HEK293 (cell line): ENCODE results near the gene COL24A1.

Experiments used
- CTCF ChIA-PET: fragments of 350-600 bp; formaldehyde crosslinking; extraction: SDS; loops from one replicate; lab custom pipeline; 2021; ENCODE audit warnings: antibody characterized with exemption; lab: Yijun Ruan, JAX
- POLR2A ChIA-PET: fragments of 300-600 bp; formaldehyde crosslinking; extraction: SDS; loops from one replicate; lab custom pipeline; 2020; ENCODE audit warnings: antibody characterized with exemption, inconsistent platforms; lab: Yijun Ruan, JAX
- H3K27ac ChIP-seq: fragments of 200-500 bp; sonication (Bioruptor generic); 2 replicates; pipeline ENCODE4 v1.5.1; 2014; ENCODE audit warnings: low read depth, low read length, control low read depth, inconsistent platforms; ENCODE audit errors: extremely low read depth
- H3K36me3 ChIP-seq, 2 experiments: fragments of 200-500 bp in 1 of 2; sonication (Bioruptor generic) in 1 of 2; 1 replicate in 1 of 2; 2 replicates in 1 of 2; pipeline ENCODE4 v1.5.1; 2014 to 2017; ENCODE audit warnings: inconsistent platforms in 2 of 2, low read length in 2 of 2; ENCODE audit not compliant: control insufficient read depth in 2 of 2, insufficient read depth in 1 of 2
- H3K4me1 ChIP-seq: fragments of 200-500 bp; sonication (Bioruptor generic); 2 replicates; pipeline ENCODE4 v1.5.1; 2014; ENCODE audit warnings: mild to moderate bottlenecking, low read length, inconsistent platforms; ENCODE audit not compliant: control insufficient read depth, insufficient read depth
- H3K4me3 ChIP-seq: 2 replicates; pipeline ENCODE4 v1.5.1; 2011; ENCODE audit warnings: low read depth, mild to moderate bottlenecking, control low read depth, low read length, moderate library complexity
- H3K9me3 ChIP-seq: fragments of 200-500 bp; sonication (Bioruptor generic); 2 replicates; pipeline ENCODE4 v1.5.1; 2014; ENCODE audit warnings: low read depth, low read length, inconsistent platforms; ENCODE audit not compliant: control insufficient read depth, insufficient read depth
- CTCF ChIP-seq: fragments of 450-650 bp; formaldehyde crosslinking; IDR thresholded peaks from 2 replicates; pipeline ENCODE4 v1.5.1; 2016; ENCODE audit warnings: missing biosample characterization, missing genetic modification characterization
- KLF7 ChIP-seq: fragments of 450-650 bp; formaldehyde crosslinking; IDR thresholded peaks from 2 replicates; pipeline ENCODE4 v1.5.1; 2016; ENCODE audit warnings: missing biosample characterization, missing genetic modification characterization, borderline replicate concordance
- MEIS1 ChIP-seq: sonication (generic); formaldehyde crosslinking; IDR thresholded peaks from 2 replicates; pipeline ENCODE4 v1.8.1; 2022; ENCODE audit warnings: missing genetic modification reagents, mild to moderate bottlenecking, borderline replicate concordance
- PRDM6 ChIP-seq: fragments of 450-650 bp; formaldehyde crosslinking; IDR thresholded peaks from 2 replicates; pipeline ENCODE4 v1.5.1; 2017; ENCODE audit warnings: missing biosample characterization, missing genetic modification characterization
- ZBTB1 ChIP-seq: fragments of 450-650 bp; formaldehyde crosslinking; IDR thresholded peaks from 2 replicates; pipeline ENCODE4 v1.5.1; 2016; ENCODE audit warnings: missing biosample characterization, missing genetic modification characterization
- ZNF155 ChIP-seq: fragments of 450-650 bp; formaldehyde crosslinking; IDR thresholded peaks from 2 replicates; pipeline ENCODE4 v1.5.1; 2016; ENCODE audit warnings: missing biosample characterization, missing genetic modification characterization
- ZNF18 ChIP-seq: fragments of 450-650 bp; formaldehyde crosslinking; IDR thresholded peaks from 2 replicates; pipeline ENCODE4 v1.5.1; 2016; ENCODE audit warnings: missing biosample characterization, missing genetic modification characterization
- ZNF19 ChIP-seq: fragments of 450-650 bp; formaldehyde crosslinking; IDR thresholded peaks from 2 replicates; pipeline ENCODE4; 2016; ENCODE audit warnings: missing biosample characterization, missing genetic modification characterization, low read depth
- ZNF280D ChIP-seq: fragments of 450-650 bp; formaldehyde crosslinking; IDR thresholded peaks from 2 replicates; pipeline ENCODE4 v1.5.1; 2016; ENCODE audit warnings: missing biosample characterization, missing genetic modification characterization
- ZNF324 ChIP-seq: fragments of 450-650 bp; formaldehyde crosslinking; IDR thresholded peaks from 2 replicates; pipeline ENCODE4 v1.5.1; 2016; ENCODE audit warnings: missing biosample characterization, missing genetic modification characterization
- ZNF335 ChIP-seq: fragments of 450-650 bp; formaldehyde crosslinking; conservative IDR thresholded peaks from 2 replicates; pipeline ENCODE4 v1.5.1; 2016; ENCODE audit warnings: missing biosample characterization, missing genetic modification characterization
- ZNF354C ChIP-seq: fragments of 450-650 bp; formaldehyde crosslinking; IDR thresholded peaks from 2 replicates; pipeline ENCODE4 v1.5.1; 2016; ENCODE audit warnings: missing biosample characterization, missing genetic modification characterization, low read depth, borderline replicate concordance
- ZNF394 ChIP-seq: fragments of 450-650 bp; formaldehyde crosslinking; IDR thresholded peaks from 2 replicates; pipeline ENCODE4 v1.5.1; 2016; ENCODE audit warnings: missing biosample characterization, missing genetic modification characterization, mild to moderate bottlenecking, moderate library complexity, borderline replicate concordance
- ZNF398 ChIP-seq: fragments of 450-650 bp; formaldehyde crosslinking; IDR thresholded peaks from 2 replicates; pipeline ENCODE4 v1.5.1; 2017; ENCODE audit warnings: missing biosample characterization, missing genetic modification characterization
- ZNF473 ChIP-seq: fragments of 450-650 bp; formaldehyde crosslinking; IDR thresholded peaks from 2 replicates; pipeline ENCODE4 v1.5.1; 2017; ENCODE audit warnings: missing biosample characterization, missing genetic modification characterization
- ZNF560 ChIP-seq: fragments of 450-650 bp; formaldehyde crosslinking; IDR thresholded peaks from 2 replicates; pipeline ENCODE4 v1.5.1; 2017; ENCODE audit warnings: missing biosample characterization, missing genetic modification characterization, borderline replicate concordance
- ZNF561 ChIP-seq: fragments of 450-650 bp; IDR thresholded peaks from 2 replicates; pipeline ENCODE4 v1.5.1; 2018; ENCODE audit warnings: missing biosample characterization, missing genetic modification characterization, borderline replicate concordance
- ZNF596 ChIP-seq: fragments of 450-650 bp; IDR thresholded peaks from 2 replicates; pipeline ENCODE4 v1.5.0; 2018; ENCODE audit warnings: missing biosample characterization, mild to moderate bottlenecking, missing genetic modification characterization, moderate library complexity
- ZNF776 ChIP-seq: fragments of 450-650 bp; formaldehyde crosslinking; IDR thresholded peaks from 2 replicates; pipeline ENCODE4 v1.5.0; 2017; ENCODE audit warnings: missing biosample characterization, missing genetic modification characterization, borderline replicate concordance
- ZNF785 ChIP-seq: fragments of 450-650 bp; formaldehyde crosslinking; IDR thresholded peaks from 2 replicates; pipeline ENCODE4 v1.5.1; 2016; ENCODE audit warnings: missing biosample characterization, missing genetic modification characterization
- ZSCAN23 ChIP-seq: fragments of 450-650 bp; formaldehyde crosslinking; IDR thresholded peaks from 2 replicates; pipeline ENCODE4 v1.5.1; 2016; ENCODE audit warnings: missing biosample characterization, missing genetic modification characterization

Gene COL24A1

GRCh38 chr1:85892366-85892765 is 264.2 kb downstream of the COL24A1 start (continued):
- TF ChIP-seq PRDM6 (tag by site-specific recombination) = no peak
- no peak for TF ChIP-seq ZNF18 (tag by site-specific recombination)
- TF ChIP-seq ZNF473 (tag by site-specific recombination) = no peak
- TF ChIP-seq ZNF596 (tag by site-specific recombination) = no peak
- TF ChIP-seq KLF7 (tag by site-specific recombination) = no peak
- no peak for TF ChIP-seq ZNF398 (tag by site-specific recombination)

- no peak overlapping the region for H3K27ac ChIP-seq
- H3K4me1 ChIP-seq = no peaks in the 10 kb centered on the region
- TF ChIP-seq MEIS1 (CRISPR knock-in tag) (no peak), ZNF785 (tag by site-specific recombination) (no peak), ZNF280D (tag by site-specific recombination) (no peak), ZNF354C (no peak), ZBTB1 (tag by site-specific recombination) (no peak), ZNF561 (tag by site-specific recombination) (no peak), ZNF19 (tag by site-specific recombination) (no peak), ZNF394 (no peak), ZNF776 (tag by site-specific recombination) (no peak), ZNF324 (tag by site-specific recombination) (no peak), ZNF155 (tag by site-specific recombination) (no peak), ZSCAN23 (no peak), CTCF (no peak), ZNF335 (tag by site-specific recombination) (no peak), ZNF560 (tag by site-specific recombination) (no peak)
- no peaks in the 10 kb centered on the region for H3K36me3 ChIP-seq
- CTCF ChIA-PET = no interaction called here
- no peaks in the 10 kb centered on the region for H3K9me3 ChIP-seq
- POLR2A ChIA-PET = no interaction called here
- no peak overlapping the region for H3K4me3 ChIP-seq
Measured at GRCh38 chr1:85889870-85890269, 266.7 kb downstream of the COL24A1 start.
